ENCODE measurements around the gene OR2Z1.

DNA sequence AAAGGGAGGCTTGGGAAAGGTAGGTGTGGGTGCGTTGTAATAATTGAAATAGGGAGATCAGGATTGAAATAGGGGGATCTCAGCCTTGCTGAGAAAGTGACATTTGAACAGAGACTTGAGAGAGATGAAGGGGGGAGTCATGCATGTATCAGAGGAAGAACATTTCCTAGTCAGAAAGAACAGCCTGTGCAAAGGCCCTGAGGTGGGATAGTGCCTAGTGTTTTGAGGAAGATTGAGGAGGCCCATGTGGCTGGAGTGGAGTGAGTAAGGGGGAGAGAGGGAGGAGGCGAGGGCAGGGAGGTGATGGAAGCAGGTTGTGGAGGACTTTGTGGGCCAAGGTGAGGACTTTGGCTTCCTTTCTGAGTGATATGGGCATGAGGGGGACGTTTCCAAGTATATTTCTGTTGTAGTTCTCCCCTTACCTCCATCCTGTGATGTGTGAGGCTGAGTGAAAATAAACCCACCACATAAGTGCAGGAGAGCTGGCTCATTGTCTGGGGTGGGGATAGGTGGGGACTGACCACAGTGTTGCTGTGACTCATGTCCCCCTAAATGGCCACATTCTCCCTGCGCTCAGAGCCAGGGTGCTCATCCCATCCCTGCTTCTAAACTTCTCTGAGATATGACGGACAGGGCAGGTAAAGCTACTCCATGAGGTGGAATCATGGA, 40.6 kb upstream of the OR2Z1 start:
- TF ChIP-seq REST (IDR thresholded peaks at IDR 0.05) (no peak), POLR2A (IDR thresholded peaks at IDR 0.05; ENCODE audit: low read length) (no peak), RAD21 (conservative IDR thresholded peaks at IDR 0.05 in 1 of 2, IDR thresholded peaks at IDR 0.05 in 1 of 2) (no peak), JUNB (IDR thresholded peaks at IDR 0.05) (no peak), CHD2 (IDR thresholded peaks at IDR 0.05; ENCODE audit: low read length, partially characterized antibody) (no peak)
- TF ChIP-seq, protein P1, sequence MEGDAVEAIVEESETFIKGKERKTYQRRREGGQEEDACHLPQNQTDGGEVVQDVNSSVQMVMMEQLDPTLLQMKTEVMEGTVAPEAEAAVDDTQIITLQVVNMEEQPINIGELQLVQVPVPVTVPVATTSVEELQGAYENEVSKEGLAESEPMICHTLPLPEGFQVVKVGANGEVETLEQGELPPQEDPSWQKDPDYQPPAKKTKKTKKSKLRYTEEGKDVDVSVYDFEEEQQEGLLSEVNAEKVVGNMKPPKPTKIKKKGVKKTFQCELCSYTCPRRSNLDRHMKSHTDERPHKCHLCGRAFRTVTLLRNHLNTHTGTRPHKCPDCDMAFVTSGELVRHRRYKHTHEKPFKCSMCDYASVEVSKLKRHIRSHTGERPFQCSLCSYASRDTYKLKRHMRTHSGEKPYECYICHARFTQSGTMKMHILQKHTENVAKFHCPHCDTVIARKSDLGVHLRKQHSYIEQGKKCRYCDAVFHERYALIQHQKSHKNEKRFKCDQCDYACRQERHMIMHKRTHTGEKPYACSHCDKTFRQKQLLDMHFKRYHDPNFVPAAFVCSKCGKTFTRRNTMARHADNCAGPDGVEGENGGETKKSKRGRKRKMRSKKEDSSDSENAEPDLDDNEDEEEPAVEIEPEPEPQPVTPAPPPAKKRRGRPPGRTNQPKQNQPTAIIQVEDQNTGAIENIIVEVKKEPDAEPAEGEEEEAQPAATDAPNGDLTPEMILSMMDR (IDR thresholded peaks at IDR 0.05), result no peak

All from A549 (cell line).